GM19023 (cell line): ENCODE data around the gene KRTAP4-3.
"Not testable (repeated sequence)": the region's sequence is repeated elsewhere in the genome, so short reads cannot be mapped to it uniquely, and the experiment has no call there.

ENCODE experiments used
- ATAC-seq: cut with Tn5 transposase; IDR thresholded peaks from one replicate; pipeline ENCODE4 v1.9.1; 2021; ENCODE audit warnings: mild to moderate bottlenecking, moderate library complexity; ENCODE audit not compliant: unreplicated experiment

KRTAP4-3 gene

GRCh38 chr17:41153856-41154255, 14.2 kb downstream of the KRTAP4-3 start:
- no peak for ATAC-seq

- ATAC-seq: no peak
These were observed 16.5 kb downstream of the KRTAP4-3 start for GRCh38 chr17:41151525-41151924.

GRCh38 chr17:41150026-41150425, 18.0 kb downstream of the KRTAP4-3 start:
- no peak for ATAC-seq

DNA sequence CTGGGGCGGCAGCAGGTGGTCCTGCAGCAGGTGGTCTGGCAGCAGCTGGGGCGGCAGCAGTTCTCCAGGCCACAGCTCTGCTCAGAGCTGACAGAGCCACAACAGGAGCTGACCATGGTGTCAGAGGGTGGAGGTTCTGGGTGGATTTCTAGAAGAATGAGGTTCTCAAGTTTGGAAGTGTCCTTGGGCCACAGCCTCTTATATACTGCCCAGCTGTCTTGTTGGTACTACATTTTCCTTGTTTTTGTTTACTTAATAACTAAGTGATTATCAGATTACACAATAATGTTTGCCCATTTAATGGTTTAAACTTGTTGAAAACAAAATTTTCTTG, 18.4 kb downstream of the KRTAP4-3 start, which contains the start of gene KRTAP4-5:
KRTAP4-5 (minus strand) TSS at position 174 of the 334 bp plus-strand sequence; CDS start at position 116, 58 bp downstream.
- ATAC-seq: no peak

DNA sequence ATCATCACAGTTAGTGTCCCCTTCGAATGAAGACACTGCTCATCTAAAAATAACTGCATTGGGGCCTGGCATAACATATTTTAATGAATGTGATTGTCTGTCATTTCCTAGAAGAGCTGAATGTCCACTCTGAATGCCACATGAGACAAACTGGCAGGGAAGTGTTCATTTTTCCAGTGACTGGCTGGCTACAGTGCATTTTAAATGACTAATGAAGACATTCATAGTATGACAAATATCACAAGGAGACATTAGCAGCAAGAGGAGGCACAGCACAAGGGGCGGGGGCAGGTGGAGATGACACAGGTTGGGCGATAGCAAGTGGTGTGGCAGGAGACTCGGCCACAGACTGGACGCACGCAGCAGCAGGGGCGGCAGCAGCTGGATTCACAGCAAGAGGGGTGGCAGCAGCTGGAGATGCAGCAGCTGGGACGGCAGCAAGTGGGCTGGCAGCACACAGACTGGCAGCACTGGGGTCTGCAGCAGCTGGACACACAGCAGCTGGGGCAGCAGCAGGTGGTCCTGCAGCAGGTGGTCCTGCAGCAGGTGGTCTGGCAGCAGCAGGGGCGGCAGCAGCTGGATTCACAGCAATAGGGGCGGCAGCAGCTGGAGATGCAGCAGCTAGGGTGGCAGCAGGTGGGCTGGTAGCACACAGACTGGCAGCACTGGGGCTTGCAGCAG, 18.9 kb downstream of the KRTAP4-3 start:
- ATAC-seq: not testable (repeated sequence)

DNA sequence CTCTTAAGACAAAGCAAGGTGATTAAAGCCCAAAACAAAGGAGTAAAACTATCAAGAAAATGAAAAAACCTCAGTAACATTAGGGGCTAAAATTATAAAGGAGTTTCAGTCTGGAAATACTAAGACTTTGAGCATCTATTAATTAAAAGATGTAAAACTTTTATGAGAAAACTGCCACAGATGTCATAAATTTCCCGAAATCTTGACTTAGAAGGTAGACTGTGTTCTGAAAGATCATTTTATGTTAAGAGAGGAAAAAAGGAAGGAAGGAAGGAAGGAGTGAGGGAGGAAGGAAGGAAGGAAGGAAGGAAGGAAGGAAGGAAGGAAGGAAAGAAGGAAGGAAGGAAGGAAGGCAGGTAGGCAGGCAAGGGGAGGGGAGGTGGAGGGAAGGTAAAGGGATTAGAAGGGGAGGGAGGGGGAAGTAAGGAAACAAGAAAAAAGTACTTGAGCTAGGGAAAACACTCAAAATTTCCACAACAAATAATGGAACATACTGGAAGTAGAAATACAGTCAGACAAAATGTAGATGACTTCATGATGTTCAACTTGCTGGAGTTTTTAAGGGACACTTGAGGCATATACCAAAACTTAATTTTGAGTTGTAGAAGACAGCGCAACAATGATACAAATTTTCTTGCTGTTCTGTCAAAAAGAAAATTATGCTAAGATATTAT, 20.4 kb downstream of the KRTAP4-3 start:
- no peak for ATAC-seq

- ATAC-seq: no peak
These were observed 22.8 kb downstream of the KRTAP4-3 start for GRCh38 chr17:41145261-41145660.

DNA sequence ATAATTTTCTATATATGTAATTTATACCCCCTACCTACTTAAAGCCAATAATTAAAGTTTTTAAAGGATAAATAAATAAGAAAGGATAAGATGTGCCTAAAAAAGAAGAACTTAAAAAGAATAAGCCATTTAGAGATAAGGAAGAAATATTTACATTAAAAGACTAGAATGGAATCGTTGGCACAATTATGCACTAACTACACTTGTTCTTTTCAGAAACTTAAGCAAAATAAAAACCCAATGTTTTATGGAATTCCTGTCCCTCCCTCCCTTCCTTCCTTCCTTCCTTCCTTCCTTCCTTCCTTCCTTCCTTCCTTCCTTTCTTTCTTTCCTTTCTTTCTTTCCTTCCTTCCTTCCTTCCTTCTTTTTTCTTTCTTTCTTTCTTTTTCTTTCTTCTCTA, 23.2 kb downstream of the KRTAP4-3 start:
- ATAC-seq: no peak

DNA sequence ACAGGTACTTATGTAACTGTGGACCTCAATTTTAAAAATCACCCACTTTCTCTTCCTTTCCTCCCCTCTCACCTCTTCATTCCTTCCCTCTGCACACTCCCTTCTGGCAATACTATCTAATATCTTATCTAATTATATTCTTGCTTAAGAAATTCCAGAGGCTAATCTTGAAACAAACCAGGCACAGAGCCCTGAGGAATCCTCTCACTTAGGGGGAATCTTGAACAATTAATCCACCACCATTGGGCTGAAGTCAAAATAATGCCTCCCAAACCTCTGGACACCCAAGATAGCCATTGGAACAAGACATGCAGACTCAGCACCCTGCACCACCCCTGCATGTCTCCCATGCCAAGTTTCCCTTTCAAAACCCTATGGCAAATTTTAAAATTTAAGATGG, 26.7 kb downstream of the KRTAP4-3 start:
- no peak for ATAC-seq

- ATAC-seq: no peak
These were observed 27.5 kb downstream of the KRTAP4-3 start, which contains the start of gene KRTAP4-6 for GRCh38 chr17:41140360-41141131. KRTAP4-6 (minus strand) TSS chr17:41140544; CDS start chr17:41140487, 57 bp downstream.

DNA sequence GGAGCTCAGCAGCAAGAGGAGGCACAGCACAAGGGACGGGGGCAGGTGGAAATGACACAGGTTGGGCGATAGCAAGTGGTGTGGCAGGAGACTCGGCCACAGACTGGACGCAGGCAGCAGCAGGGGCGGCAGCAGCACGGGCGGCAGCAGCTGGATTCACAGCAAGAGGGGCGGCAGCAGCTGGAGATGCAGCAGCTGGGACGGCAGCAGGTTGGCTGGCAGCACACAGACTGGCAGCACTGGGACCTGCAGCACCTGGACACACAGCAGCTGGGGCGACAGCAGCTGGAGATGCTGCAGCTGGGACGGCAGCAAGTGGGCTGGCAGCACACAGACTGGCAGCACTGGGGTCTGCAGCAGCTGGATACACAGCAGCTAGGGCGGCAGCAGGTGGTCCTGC, 28.2 kb downstream of the KRTAP4-3 start:
- ATAC-seq: not testable (repeated sequence)

DNA sequence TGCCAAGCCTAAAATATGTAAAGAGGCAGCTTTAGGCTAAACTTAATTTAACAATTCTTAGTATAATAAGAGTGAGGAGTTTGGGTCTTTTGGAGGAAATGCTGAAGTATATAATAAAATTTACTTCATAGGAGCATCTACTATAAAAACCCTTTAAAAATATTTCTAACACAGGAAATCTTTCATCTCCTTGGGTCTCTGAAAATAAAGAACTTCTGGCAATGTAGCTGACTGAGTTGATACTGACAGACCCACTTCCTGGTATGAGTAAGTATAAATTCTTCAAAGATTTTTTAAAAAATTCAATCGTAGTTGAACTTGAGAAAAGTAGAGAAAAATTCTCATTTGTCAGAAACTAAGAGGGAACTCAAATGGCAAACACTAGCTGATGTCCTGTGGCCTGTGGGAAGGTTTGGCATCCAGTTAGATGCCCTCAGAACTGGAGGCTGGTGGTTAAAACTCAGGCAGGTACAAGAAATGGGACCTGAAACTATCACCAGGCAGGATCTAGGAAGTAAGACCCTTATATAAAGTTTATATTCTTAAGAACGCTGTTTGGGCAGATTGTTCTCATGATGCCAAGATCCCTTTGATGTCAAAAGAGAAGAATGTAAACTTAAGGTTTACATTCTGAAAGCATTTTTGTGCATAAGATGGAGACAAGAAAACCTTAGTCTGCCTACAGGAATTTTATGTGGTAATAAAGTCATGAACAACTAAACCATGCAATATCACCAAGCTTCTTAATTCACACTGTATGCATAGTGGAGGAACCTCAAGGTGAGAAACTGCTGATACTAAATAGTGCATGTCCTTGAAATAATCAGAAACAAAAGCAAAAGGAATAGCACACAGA, 33.9 kb downstream of the KRTAP4-3 start:
- ATAC-seq: no peak

GRCh38 chr17:41131979-41132378, 36.0 kb downstream of the KRTAP4-3 start:
- ATAC-seq: no peak

GRCh38 chr17:41127371-41127770, 40.6 kb downstream of the KRTAP4-3 start:
- ATAC-seq: no peak

GRCh38 chr17:41126412-41126811, 41.6 kb downstream of the KRTAP4-3 start:
- no peak for ATAC-seq

- ATAC-seq: no peak
These were observed 43.0 kb downstream of the KRTAP4-3 start for GRCh38 chr17:41125064-41125463.

GRCh38 chr17:41123991-41124371, 44.0 kb downstream of the KRTAP4-3 start, which contains the start of gene KRTAP4-12:
KRTAP4-12 (minus strand) TSS chr17:41124182; CDS start chr17:41124122, 60 bp downstream.
- not testable (repeated sequence) for ATAC-seq

- not testable (repeated sequence) for ATAC-seq
These were observed 44.6 kb downstream of the KRTAP4-3 start for GRCh38 chr17:41123292-41123990.

DNA sequence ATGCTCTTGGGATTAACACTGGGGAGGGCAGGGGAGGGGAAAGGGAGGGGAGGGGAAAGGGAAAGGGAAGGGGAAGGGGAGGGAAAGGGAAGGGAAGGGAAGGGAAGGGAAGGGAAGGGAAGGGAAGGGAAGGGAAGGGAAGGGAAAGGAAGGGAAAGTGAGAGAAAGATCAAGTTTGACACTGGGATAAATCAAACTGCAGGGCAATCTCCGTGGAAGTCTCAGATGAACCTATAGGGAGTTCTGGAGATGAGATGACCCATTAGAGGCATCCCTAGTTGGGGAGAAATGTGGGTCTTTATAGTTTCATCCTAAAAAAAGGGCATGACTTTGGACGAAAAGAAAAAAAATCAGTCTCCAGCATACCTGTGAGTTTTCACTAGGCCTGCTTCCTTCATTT, 46.3 kb downstream of the KRTAP4-3 start:
- no peak for ATAC-seq
